Neural cell (in vitro differentiated cells): Measurements from ENCODE around the gene NUDT1. TPM values are rescaled to one million over a fixed set of nuclear protein-coding genes. Genes with fewer than 3 reads are reported as not detected.

Experiments used
- H2AFZ ChIP-seq: fragments of 200-600, 300-800 bp; sonication (generic), shearing (Covaris generic); 2 replicates; pipeline ENCODE4 v1.6.0; 2014; ENCODE audit warnings: low read depth, mild to moderate bottlenecking, antibody characterized with exemption, low read length, moderate library complexity
- H3F3A ChIP-seq: fragments of 200-600 bp; shearing (Covaris generic); 2 replicates; pipeline ENCODE4 v1.6.1; 2016; ENCODE audit warnings: mild to moderate bottlenecking, moderate library complexity, mixed read lengths, antibody characterized with exemption, low read length; ENCODE audit not compliant: insufficient read depth, poor library complexity, severe bottlenecking
- H3K27ac ChIP-seq: fragments of 200-600, 300-800 bp; sonication (generic), shearing (Covaris generic); 2 replicates; pipeline ENCODE4 v1.5.1; 2014; ENCODE audit warnings: mild to moderate bottlenecking, low read length, moderate library complexity
- H3K27me3 ChIP-seq: fragments of 300-800, 200-600 bp; sonication (generic), shearing (Covaris generic); 2 replicates; pipeline ENCODE4 v1.6.0; 2014; ENCODE audit warnings: mild to moderate bottlenecking, low read depth, low read length, moderate library complexity; ENCODE audit not compliant: insufficient read depth
- H3K36me3 ChIP-seq: fragments of 300-800, 200-600 bp; sonication (generic), shearing (Covaris generic); 2 replicates; pipeline ENCODE4 v1.5.1; 2014; ENCODE audit warnings: mild to moderate bottlenecking, antibody characterized with exemption, low read length, moderate library complexity; ENCODE audit not compliant: insufficient read depth
- H3K4me2 ChIP-seq: fragments of 300-800, 200-600 bp; sonication (generic), shearing (Covaris generic); 2 replicates; pipeline ENCODE4 v1.6.0; 2014; ENCODE audit warnings: mild to moderate bottlenecking, low read length
- H3K4me3 ChIP-seq: fragments of 300-800, 200-600 bp; sonication (generic), shearing (Covaris generic); 2 replicates; pipeline ENCODE4 v1.5.1; 2014; ENCODE audit warnings: mild to moderate bottlenecking, low read length, moderate library complexity
- H3K79me2 ChIP-seq: fragments of 200-600 bp; shearing (Covaris generic); replicated peaks from 2 replicates; pipeline ENCODE4 v1.6.0; 2014; ENCODE audit warnings: mild to moderate bottlenecking, low read length, moderate library complexity; ENCODE audit not compliant: insufficient read depth
- H3K9ac ChIP-seq: fragments of 300-800, 200-600 bp; sonication (generic), shearing (Covaris generic); 2 replicates; pipeline ENCODE4 v1.6.1; 2016; ENCODE audit warnings: mild to moderate bottlenecking, low read length, mixed read lengths
- H3K9me2 ChIP-seq: fragments of 200-600 bp; shearing (Covaris generic); 2 replicates; pipeline ENCODE4 v1.6.1; 2016; ENCODE audit warnings: mild to moderate bottlenecking, low read length, mixed read lengths; ENCODE audit not compliant: insufficient read depth
- H3K9me3 ChIP-seq: fragments of 200-600, 300-800 bp; sonication (generic), shearing (Covaris generic); 2 replicates; pipeline ENCODE4 v1.6.1; 2016; ENCODE audit warnings: mild to moderate bottlenecking, mixed run types, low read length, moderate library complexity, mixed read lengths
- H4K20me1 ChIP-seq: fragments of 200-600 bp; shearing (Covaris generic); 2 replicates; pipeline ENCODE4 v1.6.1; 2016; ENCODE audit warnings: mild to moderate bottlenecking, mixed run types; ENCODE audit not compliant: insufficient read depth
- EP300 ChIP-seq: fragments of 450-650 bp; conservative IDR thresholded peaks from 2 replicates; pipeline ENCODE4 v1.6.1; 2014; ENCODE audit warnings: antibody characterized with exemption, mild to moderate bottlenecking, moderate library complexity; ENCODE audit not compliant: poor library complexity, severe bottlenecking
- EZH2 ChIP-seq: fragments of 200-600, 300-800 bp; shearing (Covaris generic), sonication (generic); IDR thresholded peaks from 2 replicates; pipeline ENCODE4 v1.6.1; 2014; ENCODE audit warnings: antibody characterized with exemption, low read length, borderline replicate concordance, mild to moderate bottlenecking; ENCODE audit not compliant: insufficient read depth, poor library complexity, severe bottlenecking
- MXI1 ChIP-seq: fragments of 450-650 bp; conservative IDR thresholded peaks from 2 replicates; pipeline ENCODE4 v1.6.1; 2014; ENCODE audit warnings: antibody characterized with exemption, mild to moderate bottlenecking; ENCODE audit not compliant: poor library complexity, severe bottlenecking
- POLR2AphosphoS5 ChIP-seq: IDR thresholded peaks from 2 replicates; pipeline ENCODE4 v1.6.1; 2012
- RAD21 ChIP-seq: fragments of 450-650 bp; conservative IDR thresholded peaks from 2 replicates; pipeline ENCODE4 v1.6.1; 2014; ENCODE audit warnings: antibody characterized with exemption, mild to moderate bottlenecking, moderate library complexity
- SMC3 ChIP-seq: fragments of 450-650 bp; conservative IDR thresholded peaks from 2 replicates; pipeline ENCODE4 v1.6.1; 2014; ENCODE audit warnings: antibody characterized with exemption, mild to moderate bottlenecking, moderate library complexity; ENCODE audit not compliant: poor library complexity
- TAF1 ChIP-seq: IDR thresholded peaks from 2 replicates; pipeline ENCODE4 v1.6.1; 2012; ENCODE audit warnings: low read depth
- polyA plus RNA-seq: library from polyadenylated mRNA; depleted of rRNA; stranded (reverse); fragments of >200 nt; gene quantifications from 2 replicates; pipeline ENCODE4 v1.2.3, GENCODE V29; 2014
- TF ChIP-seq, protein P1 (sequence below): fragments of 450-650 bp; IDR thresholded peaks from 2 replicates; pipeline ENCODE4 v1.5.1; 2014; ENCODE audit warnings: antibody characterized with exemption, mild to moderate bottlenecking, moderate library complexity; ENCODE audit not compliant: poor library complexity, severe bottlenecking
- TF ChIP-seq, protein P2 (sequence below): IDR thresholded peaks from 2 replicates; pipeline ENCODE4 v1.6.1; 2012; ENCODE audit warnings: borderline replicate concordance

Gene NUDT1
- polyA plus RNA-seq, 1 donor from 2014 or later = 67.8 TPM

DNA sequence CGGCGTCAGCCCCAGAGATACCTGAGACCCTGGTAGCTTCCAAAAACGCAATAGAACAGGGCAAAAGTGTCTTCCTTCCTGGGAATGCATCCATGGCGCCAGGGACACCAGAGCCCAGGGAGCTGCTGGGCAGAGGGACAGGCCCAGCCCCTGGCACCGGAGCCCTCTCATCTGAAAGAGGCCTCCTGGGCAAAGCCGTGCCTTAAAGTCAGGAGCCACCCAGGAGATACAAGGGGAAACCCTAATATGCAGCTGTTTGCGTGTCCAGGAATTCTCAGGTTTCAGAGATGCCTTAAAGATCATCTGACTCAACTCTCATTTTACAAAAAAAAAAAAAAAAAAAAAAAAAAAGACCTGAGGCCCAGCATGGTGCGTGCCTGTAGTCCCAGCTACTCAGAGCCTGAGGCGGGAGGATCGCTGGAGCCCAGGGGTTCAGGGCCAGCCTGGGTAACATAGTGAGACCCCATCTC is 28.0 kb downstream of the NUDT1 start:
- H3K36me3 ChIP-seq = no peaks in the 10 kb centered on the region
- no peaks in the 10 kb centered on the region for H3K27me3 ChIP-seq

DNA sequence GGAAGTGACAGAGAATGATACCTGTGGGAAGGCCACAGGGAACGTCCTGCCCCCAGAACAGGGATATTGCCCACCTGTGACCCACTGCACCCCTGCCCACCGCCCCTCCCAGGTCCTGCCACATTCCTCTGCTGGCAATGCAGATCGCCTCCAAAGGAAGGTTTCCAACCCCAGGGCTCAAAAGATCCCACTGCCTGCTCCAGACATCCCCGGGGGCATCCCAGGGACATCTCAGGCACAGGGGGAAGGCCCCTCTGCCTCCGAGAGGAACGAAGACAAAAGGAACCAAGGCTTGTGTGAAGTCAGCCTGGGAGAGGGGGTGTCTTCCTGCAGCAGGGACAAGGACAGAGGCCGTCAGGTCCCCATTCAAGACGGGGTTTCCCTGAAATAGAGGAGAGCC is 28.5 kb downstream of the NUDT1 start:
- TF ChIP-seq MXI1 = no peak
- TF ChIP-seq, protein P1, sequence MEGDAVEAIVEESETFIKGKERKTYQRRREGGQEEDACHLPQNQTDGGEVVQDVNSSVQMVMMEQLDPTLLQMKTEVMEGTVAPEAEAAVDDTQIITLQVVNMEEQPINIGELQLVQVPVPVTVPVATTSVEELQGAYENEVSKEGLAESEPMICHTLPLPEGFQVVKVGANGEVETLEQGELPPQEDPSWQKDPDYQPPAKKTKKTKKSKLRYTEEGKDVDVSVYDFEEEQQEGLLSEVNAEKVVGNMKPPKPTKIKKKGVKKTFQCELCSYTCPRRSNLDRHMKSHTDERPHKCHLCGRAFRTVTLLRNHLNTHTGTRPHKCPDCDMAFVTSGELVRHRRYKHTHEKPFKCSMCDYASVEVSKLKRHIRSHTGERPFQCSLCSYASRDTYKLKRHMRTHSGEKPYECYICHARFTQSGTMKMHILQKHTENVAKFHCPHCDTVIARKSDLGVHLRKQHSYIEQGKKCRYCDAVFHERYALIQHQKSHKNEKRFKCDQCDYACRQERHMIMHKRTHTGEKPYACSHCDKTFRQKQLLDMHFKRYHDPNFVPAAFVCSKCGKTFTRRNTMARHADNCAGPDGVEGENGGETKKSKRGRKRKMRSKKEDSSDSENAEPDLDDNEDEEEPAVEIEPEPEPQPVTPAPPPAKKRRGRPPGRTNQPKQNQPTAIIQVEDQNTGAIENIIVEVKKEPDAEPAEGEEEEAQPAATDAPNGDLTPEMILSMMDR = no peak
- TF ChIP-seq, protein P2, sequence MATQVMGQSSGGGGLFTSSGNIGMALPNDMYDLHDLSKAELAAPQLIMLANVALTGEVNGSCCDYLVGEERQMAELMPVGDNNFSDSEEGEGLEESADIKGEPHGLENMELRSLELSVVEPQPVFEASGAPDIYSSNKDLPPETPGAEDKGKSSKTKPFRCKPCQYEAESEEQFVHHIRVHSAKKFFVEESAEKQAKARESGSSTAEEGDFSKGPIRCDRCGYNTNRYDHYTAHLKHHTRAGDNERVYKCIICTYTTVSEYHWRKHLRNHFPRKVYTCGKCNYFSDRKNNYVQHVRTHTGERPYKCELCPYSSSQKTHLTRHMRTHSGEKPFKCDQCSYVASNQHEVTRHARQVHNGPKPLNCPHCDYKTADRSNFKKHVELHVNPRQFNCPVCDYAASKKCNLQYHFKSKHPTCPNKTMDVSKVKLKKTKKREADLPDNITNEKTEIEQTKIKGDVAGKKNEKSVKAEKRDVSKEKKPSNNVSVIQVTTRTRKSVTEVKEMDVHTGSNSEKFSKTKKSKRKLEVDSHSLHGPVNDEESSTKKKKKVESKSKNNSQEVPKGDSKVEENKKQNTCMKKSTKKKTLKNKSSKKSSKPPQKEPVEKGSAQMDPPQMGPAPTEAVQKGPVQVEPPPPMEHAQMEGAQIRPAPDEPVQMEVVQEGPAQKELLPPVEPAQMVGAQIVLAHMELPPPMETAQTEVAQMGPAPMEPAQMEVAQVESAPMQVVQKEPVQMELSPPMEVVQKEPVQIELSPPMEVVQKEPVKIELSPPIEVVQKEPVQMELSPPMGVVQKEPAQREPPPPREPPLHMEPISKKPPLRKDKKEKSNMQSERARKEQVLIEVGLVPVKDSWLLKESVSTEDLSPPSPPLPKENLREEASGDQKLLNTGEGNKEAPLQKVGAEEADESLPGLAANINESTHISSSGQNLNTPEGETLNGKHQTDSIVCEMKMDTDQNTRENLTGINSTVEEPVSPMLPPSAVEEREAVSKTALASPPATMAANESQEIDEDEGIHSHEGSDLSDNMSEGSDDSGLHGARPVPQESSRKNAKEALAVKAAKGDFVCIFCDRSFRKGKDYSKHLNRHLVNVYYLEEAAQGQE = no peak
- TF ChIP-seq SMC3 = no peak
- no peak for TF ChIP-seq EZH2
- TF ChIP-seq TAF1 = no peak
- no peak for TF ChIP-seq POLR2AphosphoS5
- H3K27ac ChIP-seq = no peak overlapping the region
- H3K79me2 ChIP-seq = no peaks in the 10 kb centered on the region
- no peak overlapping the region for H3K4me2 ChIP-seq
- no peaks in the 10 kb centered on the region for H3K9me3 ChIP-seq
- H3F3A ChIP-seq = no peaks in the 10 kb centered on the region
- H3K9ac ChIP-seq = no peak overlapping the region
- H3K4me3 ChIP-seq = no peak overlapping the region
- no peaks in the 10 kb centered on the region for H4K20me1 ChIP-seq
- H2AFZ ChIP-seq = no peak overlapping the region
- H3K36me3 ChIP-seq = no peaks in the 10 kb centered on the region
- no peaks in the 10 kb centered on the region for H3K27me3 ChIP-seq
- H3K9me2 ChIP-seq = no peaks in the 10 kb centered on the region

More for the DNA sequence above, 28.0 kb downstream of the NUDT1 start:
- Histone ChIP-seq H3K9ac (no peak overlapping the region), H3K9me3 (no peaks in the 10 kb centered on the region), H4K20me1 (no peaks in the 10 kb centered on the region), H3K27ac (no peak overlapping the region), H3K9me2 (no peaks in the 10 kb centered on the region), H3F3A (no peaks in the 10 kb centered on the region), H3K4me3 (no peak overlapping the region), H3K79me2 (no peaks in the 10 kb centered on the region), H3K4me2 (no peak overlapping the region), H2AFZ (no peak overlapping the region)
- TF ChIP-seq EP300 (no peak), POLR2AphosphoS5 (no peak), SMC3 (no peak), MXI1 (no peak), TAF1 (no peak), EZH2 (no peak), RAD21 (no peak)
- TF ChIP-seq, protein P2 = no peak
- TF ChIP-seq, protein P1 = no peak
